ENCODE measurements around the gene NRG3.

The NRG3 gene

GRCh38 chr10:82396886-82397285, 521.9 kb downstream of the NRG3 start:
- intact Hi-C loops (cut with DNase I) = no loop called here
- DNase-seq = no peak

- DNase-seq = no peak
- intact Hi-C loops (cut with DNase I) = no loop called here
Observed at GRCh38 chr10:82397854-82398253, 522.9 kb downstream of the NRG3 start.

GRCh38 chr10:82399850-82400249, 524.9 kb downstream of the NRG3 start:
- DNase-seq = no peak
- intact Hi-C loops (cut with DNase I) = no loop called here

GRCh38 chr10:82400841-82401240, 525.8 kb downstream of the NRG3 start:
- no peak for DNase-seq
- intact Hi-C loops (cut with DNase I) = no loop called here

GRCh38 chr10:82402906-82403401, 528.0 kb downstream of the NRG3 start:
- intact Hi-C loops (cut with DNase I) = no loop called here
- no peak for DNase-seq

- no peak for DNase-seq
- intact Hi-C loops (cut with DNase I) = no loop called here
Observed at GRCh38 chr10:82409671-82410070, 534.7 kb downstream of the NRG3 start.

GRCh38 chr10:82411416-82411815, 536.4 kb downstream of the NRG3 start:
- intact Hi-C loops (cut with DNase I) = no loop called here
- DNase-seq = no peak

GRCh38 chr10:82420001-82420400, 545.0 kb downstream of the NRG3 start:
- no peak for DNase-seq
- intact Hi-C loops (cut with DNase I) = no loop called here

- intact Hi-C loops (cut with DNase I) = no loop called here
- no peak for DNase-seq
Observed at GRCh38 chr10:82429302-82429701, 554.3 kb downstream of the NRG3 start.

GRCh38 chr10:82438277-82438676, 563.3 kb downstream of the NRG3 start:
- intact Hi-C loops (cut with DNase I) = no loop called here
- no peak for DNase-seq

GRCh38 chr10:82440775-82441174, 565.8 kb downstream of the NRG3 start:
- DNase-seq = no peak
- intact Hi-C loops (cut with DNase I) = no loop called here

GRCh38 chr10:82452046-82452445, 577.1 kb downstream of the NRG3 start:
- intact Hi-C loops (cut with DNase I) = no loop called here
- no peak for DNase-seq

- intact Hi-C loops (cut with DNase I) = no loop called here
- no peak for DNase-seq
Observed at GRCh38 chr10:82452676-82453075, 577.7 kb downstream of the NRG3 start.

- DNase-seq = no peak
- intact Hi-C loops (cut with DNase I) = no loop called here
Observed at GRCh38 chr10:82453678-82454293, 578.8 kb downstream of the NRG3 start.

GRCh38 chr10:82462910-82463551, 588.0 kb downstream of the NRG3 start:
- intact Hi-C loops (cut with DNase I) = no loop called here
- DNase-seq = no peak

- intact Hi-C loops (cut with DNase I) = no loop called here
Observed at GRCh38 chr10:82463614-82464013, 588.6 kb downstream of the NRG3 start.

GRCh38 chr10:82464191-82464818, 589.3 kb downstream of the NRG3 start:
- intact Hi-C loops (cut with DNase I) = no loop called here
- no peak for DNase-seq

More at GRCh38 chr10:82463614-82464013, 588.6 kb downstream of the NRG3 start:
- no peak for DNase-seq

- no peak for DNase-seq
- intact Hi-C loops (cut with DNase I) = no loop called here
Observed at GRCh38 chr10:82464966-82465365, 590.0 kb downstream of the NRG3 start.

- intact Hi-C loops (cut with DNase I) = no loop called here
- DNase-seq = no peak
Observed at GRCh38 chr10:82468453-82468852, 593.5 kb downstream of the NRG3 start.
